Measurements from ENCODE around the gene SLC25A36.

Gene SLC25A36

DNA sequence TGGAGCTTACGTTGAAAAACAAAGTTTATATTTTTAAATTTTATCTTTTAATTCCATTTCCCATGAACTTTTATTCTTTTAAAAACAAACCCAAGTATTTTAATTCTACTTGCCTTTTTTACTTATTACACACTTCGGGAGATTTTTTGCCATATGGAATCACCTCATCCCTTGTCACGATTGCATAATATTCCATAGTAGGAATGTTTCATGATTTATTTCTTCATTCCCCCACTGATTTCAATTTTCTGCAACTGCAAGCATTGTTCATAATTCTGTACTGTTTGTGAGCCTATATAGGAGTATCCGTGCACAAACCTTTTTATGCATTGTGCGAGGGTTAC, 574 bp upstream of the SLC25A36 start:
- Histone ChIP-seq H3K79me2 (ENCODE audit: low read length) (peaks cover 43% of the 10 kb centered on the region), H3K27me3 (ENCODE audit: low read depth, low read length) (no peaks in the 10 kb centered on the region), H3K4me1 (ENCODE audit: low read length) (peaks cover 21% of the 10 kb centered on the region), H3K9me3 (ENCODE audit: insufficient read depth, low read length) (no peaks in the 10 kb centered on the region), H3K4me3 (ENCODE audit: low read length) (peak overlapping the region; percentile 98), H2AFZ (ENCODE audit: low read depth, low read length) (peak overlapping the region; percentile 98), H3K36me3 (replicated peaks; ENCODE audit: low read depth, low read length) (peaks cover 5% of the 10 kb centered on the region), H4K20me1 (ENCODE audit: insufficient read depth, low read length) (peaks cover 31% of the 10 kb centered on the region), H3K4me2 (ENCODE audit: low read length) (peak overlapping the region; percentile 64), H3K9ac (ENCODE audit: low read length) (peak overlapping the region; percentile 48), H3K27ac (ENCODE audit: low read length) (peak overlapping the region; percentile 23)
- TF ChIP-seq EZH2phosphoT487 (IDR thresholded peaks at IDR 0.05; ENCODE audit: low read depth) (no peak), CTCF (IDR thresholded peaks at IDR 0.05; ENCODE audit: low read depth, low read length) (no peak)

DNA sequence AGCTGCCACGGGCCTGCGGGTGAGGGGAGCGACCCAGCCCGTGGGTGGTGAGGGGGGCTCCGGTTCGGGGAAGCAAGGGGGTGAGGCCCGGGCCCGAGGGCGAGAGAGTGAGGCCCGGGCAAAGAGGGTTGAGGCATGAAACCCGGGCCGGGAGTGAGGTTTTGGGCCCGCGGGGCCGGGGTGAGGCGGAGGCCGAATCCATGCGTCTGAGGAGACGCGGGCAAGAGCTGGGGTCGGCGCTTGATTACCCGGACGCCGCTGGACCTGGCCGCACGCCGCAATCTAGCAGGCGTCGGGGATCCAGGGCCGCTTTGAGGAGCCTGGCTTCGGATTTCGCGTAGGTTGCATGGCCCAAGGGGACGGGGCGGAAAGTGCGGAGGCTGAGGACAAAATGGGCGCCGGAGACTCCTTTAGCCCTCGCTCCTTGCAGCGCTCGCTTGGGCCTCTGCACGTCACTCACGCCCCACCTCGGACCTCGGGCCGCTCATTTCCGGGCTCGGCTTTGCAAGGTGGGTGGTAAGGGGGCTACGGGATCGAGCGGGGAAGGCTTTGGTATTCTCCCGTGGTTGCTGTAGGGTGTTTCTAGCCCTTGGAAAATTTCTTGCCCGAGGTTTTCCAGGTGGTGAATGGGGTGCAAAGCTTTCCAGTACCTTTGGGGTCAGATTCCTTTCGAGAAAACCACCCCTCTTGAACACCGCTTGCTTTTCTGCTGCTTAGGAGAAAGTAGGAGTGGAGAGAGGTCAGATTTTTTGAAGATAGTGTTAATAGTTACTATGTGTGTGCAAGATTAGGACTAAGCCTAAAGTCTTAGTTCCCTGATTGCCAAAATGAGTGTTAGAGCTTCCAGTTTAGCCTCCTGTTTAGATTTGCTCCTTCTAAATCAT, 827 bp downstream of the SLC25A36 start:
- Histone ChIP-seq H2AFZ (ENCODE audit: low read depth, low read length) (peak overlapping the region; percentile 42), H3K4me2 (ENCODE audit: low read length) (peak overlapping the region; percentile 79), H3K36me3 (replicated peaks; ENCODE audit: low read depth, low read length) (peaks cover 8% of the 10 kb centered on the region), H3K27ac (ENCODE audit: low read length) (peak overlapping the region; percentile 55), H3K4me3 (ENCODE audit: low read length) (peak overlapping the region; percentile 98), H3K27me3 (ENCODE audit: low read depth, low read length) (no peaks in the 10 kb centered on the region), H3K4me1 (ENCODE audit: low read length) (peaks cover 21% of the 10 kb centered on the region), H3K9me3 (ENCODE audit: insufficient read depth, low read length) (no peaks in the 10 kb centered on the region), H4K20me1 (ENCODE audit: insufficient read depth, low read length) (peaks cover 45% of the 10 kb centered on the region), H3K9ac (ENCODE audit: low read length) (peak overlapping the region; percentile 93), H3K79me2 (ENCODE audit: low read length) (peaks cover 57% of the 10 kb centered on the region)
- TF ChIP-seq EZH2phosphoT487 (IDR thresholded peaks at IDR 0.05; ENCODE audit: low read depth) (no peak), CTCF (IDR thresholded peaks at IDR 0.05; ENCODE audit: low read depth, low read length) (no peak)

- Histone ChIP-seq H3K9me3 (ENCODE audit: insufficient read depth, low read length) (no peaks in the 10 kb centered on the region), H3K27ac (ENCODE audit: low read length) (no peak overlapping the region), H4K20me1 (ENCODE audit: insufficient read depth, low read length) (peaks cover 56% of the 10 kb centered on the region), H3K4me1 (ENCODE audit: low read length) (peaks cover 21% of the 10 kb centered on the region), H3K27me3 (ENCODE audit: low read depth, low read length) (no peaks in the 10 kb centered on the region), H3K9ac (ENCODE audit: low read length) (peak overlapping the region; percentile 93; the same call in 1 of the 2 replicates), H3K79me2 (ENCODE audit: low read length) (peaks cover 72% of the 10 kb centered on the region), H3K4me3 (ENCODE audit: low read length) (peak overlapping the region; percentile 98), H3K4me2 (ENCODE audit: low read length) (peak overlapping the region; percentile 79), H3K36me3 (replicated peaks; ENCODE audit: low read depth, low read length) (peaks cover 14% of the 10 kb centered on the region), H2AFZ (ENCODE audit: low read depth, low read length) (no peak overlapping the region)
- TF ChIP-seq CTCF (IDR thresholded peaks at IDR 0.05; ENCODE audit: low read depth, low read length) = no peak
- TF ChIP-seq EZH2phosphoT487 (IDR thresholded peaks at IDR 0.05; ENCODE audit: low read depth) = no peak
These were observed 2.3 kb downstream of the SLC25A36 start for GRCh38 chr3:140943781-140944552.

All from OCI-LY3 (cell line).